ENCODE data around the gene CMYA5.

CMYA5 gene

GRCh38 chr5:79809743-79810142 lies 120.1 kb downstream of the CMYA5 start:
- TF ChIP-seq CTCF (IDR thresholded peaks at IDR 0.05; ENCODE audit: low read depth, low read length, missing control alignments), result no peak
- no peak for DNase-seq (ENCODE audit: low read depth)
- no peak overlapping the region for H3K4me3 ChIP-seq (ENCODE audit: low read depth, low read length)
- in situ Hi-C loops (cut with HindIII; ENCODE audit: low sequenced_read_pairs), result no loop called here

GRCh38 chr5:79811081-79811480 lies 121.4 kb downstream of the CMYA5 start:
- in situ Hi-C loops (cut with HindIII; ENCODE audit: low sequenced_read_pairs), result no loop called here
- H3K4me3 ChIP-seq (ENCODE audit: low read depth, low read length), result no peak overlapping the region
- TF ChIP-seq CTCF (IDR thresholded peaks at IDR 0.05; ENCODE audit: low read depth, low read length, missing control alignments), result no peak
- DNase-seq (ENCODE audit: low read depth), result no peak

GRCh38 chr5:79811904-79812303 lies 122.3 kb downstream of the CMYA5 start:
- H3K4me3 ChIP-seq (ENCODE audit: low read depth, low read length), result no peak overlapping the region
- in situ Hi-C loops (cut with HindIII; ENCODE audit: low sequenced_read_pairs), result no loop called here
- TF ChIP-seq CTCF (IDR thresholded peaks at IDR 0.05; ENCODE audit: low read depth, low read length, missing control alignments), result no peak
- no peak for DNase-seq (ENCODE audit: low read depth)

- in situ Hi-C loops (cut with HindIII; ENCODE audit: low sequenced_read_pairs), result no loop called here
- H3K4me3 ChIP-seq (ENCODE audit: low read depth, low read length), result no peak overlapping the region
- DNase-seq (ENCODE audit: low read depth), result no peak
- TF ChIP-seq CTCF (IDR thresholded peaks at IDR 0.05; ENCODE audit: low read depth, low read length, missing control alignments), result no peak
Observed at GRCh38 chr5:79814699-79815098, 125.1 kb downstream of the CMYA5 start.

GRCh38 chr5:79816014-79816413 lies 126.4 kb downstream of the CMYA5 start:
- in situ Hi-C loops (cut with HindIII; ENCODE audit: low sequenced_read_pairs), result no loop called here
- DNase-seq (ENCODE audit: low read depth), result no peak
- no peak overlapping the region for H3K4me3 ChIP-seq (ENCODE audit: low read depth, low read length)
- TF ChIP-seq CTCF (IDR thresholded peaks at IDR 0.05; ENCODE audit: low read depth, low read length, missing control alignments), result no peak

- DNase-seq (ENCODE audit: low read depth), result no peak
- no peak for TF ChIP-seq CTCF (IDR thresholded peaks at IDR 0.05; ENCODE audit: low read depth, low read length, missing control alignments)
- H3K4me3 ChIP-seq (ENCODE audit: low read depth, low read length), result no peak overlapping the region
- in situ Hi-C loops (cut with HindIII; ENCODE audit: low sequenced_read_pairs), result no loop called here
Observed at GRCh38 chr5:79820648-79821047, 131.0 kb downstream of the CMYA5 start.

- H3K4me3 ChIP-seq (ENCODE audit: low read depth, low read length), result no peak overlapping the region
- no peak for TF ChIP-seq CTCF (IDR thresholded peaks at IDR 0.05; ENCODE audit: low read depth, low read length, missing control alignments)
- no peak for DNase-seq (ENCODE audit: low read depth)
- in situ Hi-C loops (cut with HindIII; ENCODE audit: low sequenced_read_pairs), result no loop called here
Observed at GRCh38 chr5:79824444-79824843, 134.8 kb downstream of the CMYA5 start.
